Pancreas (tissue), 10 donors: ENCODE data around the gene CMIP. TPM values are rescaled to one million over a fixed set of nuclear protein-coding genes. Genes with fewer than 3 reads are reported as not detected.

ENCODE experiments used
- ATAC-seq, 4 donors: fragments of 200-7000 bp; cut with Tn5 transposase; one replicate each; pipeline versions ENCODE4 v1.8.0 to v1.9.1; 2020; ENCODE audit warnings: mild to moderate bottlenecking in 4 of 4, moderate library complexity in 4 of 4
- DNase-seq, 6 donors: peaks; one replicate each; pipeline ENCODE4 v3.0.0-alpha.2; 2020
- FAIRE-seq: peaks from 2 replicates; lab custom pipeline; 2012; peaks lifted over from hg19 to GRCh38; lab: Jason Lieb, UNC
- H3K27ac ChIP-seq, 4 donors: fragments of 200-600 bp; sonication (generic); 1 replicate in 3 of 4; 2 replicates in 1 of 4; pipeline versions ENCODE4 v1.5.0 to v1.8.0; 2020
- H3K27me3 ChIP-seq, 4 donors: fragments of 200-600 bp; one replicate each; pipeline ENCODE4 v1.8.0; 2021
- H3K36me3 ChIP-seq, 3 donors: fragments of 200-600 bp; sonication (generic) in 1 of 3; one replicate each; pipeline versions ENCODE4 v1.5.0 to v1.8.0; 2020 to 2021
- H3K4me1 ChIP-seq, 3 donors: fragments of 200-600 bp; one replicate each; pipeline ENCODE4 v1.8.0; 2021
- H3K4me3 ChIP-seq, 4 donors: fragments of 200-600 bp; sonication (generic) in 2 of 4; one replicate each; pipeline versions ENCODE4 v1.5.0 to v1.8.0; 2020 to 2021
- H3K9me3 ChIP-seq, 4 donors: fragments of 200-600 bp; one replicate each; pipeline ENCODE4 v1.8.0; 2021
- WGBS, 2 donors: extraction: QIAGEN DNeasy Blood & Tissue Kit; methylation state at CpG; one replicate each; pipeline ENCODE4 v1.1.7; 2013; 5-methylcytosine and 5-hydroxymethylcytosine counted together
- intact Hi-C, 3 donors: fragments of 100-400 bp; cut with DNase I; formaldehyde crosslinking; loops; one replicate each; pipeline versions ENCODE4 v1.11.1 to v1.14.2; 2022
- polyA plus RNA-seq, 2 donors: library from polyadenylated mRNA; stranded (reverse); fragments of 200-250 nt; gene quantifications; one replicate each; pipeline ENCODE4 v1.2.3, GENCODE V29; 2013
- total RNA-seq, 6 donors: library from RNA; stranded (reverse); fragmentation: NEBNext Ultra II Directional in 4 of 6; extraction: Animal tissue kit (Norgen Biotek cat#: 25700) in 4 of 6; gene quantifications; one replicate each; pipeline versions ENCODE4 v1.2.1 to v1.2.4, GENCODE V29; 2021 to 2023
- TF ChIP-seq, protein P1 (sequence below), 4 donors: fragments of 200-600 bp; sonication (generic) in 3 of 4; IDR thresholded peaks; one replicate each; pipeline versions ENCODE4 v1.5.0 to v1.8.0; 2021; ENCODE audit warnings: antibody characterized with exemption in 4 of 4
- donor health status: healthy with polysubstance abuse.
- donor health status: DM: no; HTN: no; CAD: no; lungs with moderate emphysema.
- donor health status: DM: no; HTN: no; CAD: no.
- donor health status: control.
- donor health status: control.
- donor health status: Bipolar disorder and iron deficiency.
- donor health status: DM: yes; HTN: yes; CAD: no.
- donor health status: DM: no; HTN: no; CAD: no.
- donor health status: DM: no; HTN: no; CAD: no.
- donor health status: DM: yes; HTN: yes; CAD: no.

CMIP gene
- total and polyA plus RNA-seq, 8 donors = 9.7 to 37.0 (median 21.5) TPM

DNA sequence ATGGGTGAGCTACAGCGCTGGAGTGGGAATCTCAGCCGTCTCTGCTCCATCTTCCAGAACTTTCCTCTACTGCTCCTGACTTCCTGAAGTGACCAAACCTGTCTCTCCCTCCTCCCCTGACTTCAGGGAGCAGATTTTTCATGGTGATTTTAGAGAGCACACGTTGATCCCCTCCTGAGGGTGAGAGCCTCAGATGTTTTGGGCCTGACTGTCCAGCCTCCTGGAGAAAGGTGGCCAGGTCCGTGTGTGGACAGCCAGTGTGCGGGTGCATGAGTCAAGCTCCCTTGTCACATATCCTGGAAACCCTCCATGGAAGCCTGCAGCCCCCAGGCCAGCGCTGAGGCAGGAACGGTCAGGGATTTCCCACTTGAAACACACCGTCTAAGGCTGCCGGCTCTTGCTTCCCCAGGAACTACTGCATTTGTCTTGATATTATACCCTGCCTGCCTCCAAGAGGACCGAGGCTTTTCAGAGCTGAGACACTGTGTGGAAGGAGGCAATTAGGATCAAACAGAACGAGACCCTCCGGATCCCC lies 143.1 kb downstream of the CMIP start:
- TF ChIP-seq, protein P1, sequence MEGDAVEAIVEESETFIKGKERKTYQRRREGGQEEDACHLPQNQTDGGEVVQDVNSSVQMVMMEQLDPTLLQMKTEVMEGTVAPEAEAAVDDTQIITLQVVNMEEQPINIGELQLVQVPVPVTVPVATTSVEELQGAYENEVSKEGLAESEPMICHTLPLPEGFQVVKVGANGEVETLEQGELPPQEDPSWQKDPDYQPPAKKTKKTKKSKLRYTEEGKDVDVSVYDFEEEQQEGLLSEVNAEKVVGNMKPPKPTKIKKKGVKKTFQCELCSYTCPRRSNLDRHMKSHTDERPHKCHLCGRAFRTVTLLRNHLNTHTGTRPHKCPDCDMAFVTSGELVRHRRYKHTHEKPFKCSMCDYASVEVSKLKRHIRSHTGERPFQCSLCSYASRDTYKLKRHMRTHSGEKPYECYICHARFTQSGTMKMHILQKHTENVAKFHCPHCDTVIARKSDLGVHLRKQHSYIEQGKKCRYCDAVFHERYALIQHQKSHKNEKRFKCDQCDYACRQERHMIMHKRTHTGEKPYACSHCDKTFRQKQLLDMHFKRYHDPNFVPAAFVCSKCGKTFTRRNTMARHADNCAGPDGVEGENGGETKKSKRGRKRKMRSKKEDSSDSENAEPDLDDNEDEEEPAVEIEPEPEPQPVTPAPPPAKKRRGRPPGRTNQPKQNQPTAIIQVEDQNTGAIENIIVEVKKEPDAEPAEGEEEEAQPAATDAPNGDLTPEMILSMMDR (IDR thresholded peaks at IDR 0.05) = no peak
- Histone ChIP-seq H3K4me3 (no peak overlapping the region), H3K27ac (no peak overlapping the region), H3K4me1 (peaks cover 0 to 10% (median 8%) of the 10 kb centered on the region in 3 donors), H3K36me3 (no peaks in the 10 kb centered on the region), H3K27me3 (no peaks in the 10 kb centered on the region), H3K9me3 (no peaks in the 10 kb centered on the region)
- FAIRE-seq = no peak
- no peak for DNase-seq
- intact Hi-C loops = no loop called here
- WGBS, 2 donors = 91 to 92% methylated on average over 12 of the region's 12 CpGs
- ATAC-seq = no peak

DNA sequence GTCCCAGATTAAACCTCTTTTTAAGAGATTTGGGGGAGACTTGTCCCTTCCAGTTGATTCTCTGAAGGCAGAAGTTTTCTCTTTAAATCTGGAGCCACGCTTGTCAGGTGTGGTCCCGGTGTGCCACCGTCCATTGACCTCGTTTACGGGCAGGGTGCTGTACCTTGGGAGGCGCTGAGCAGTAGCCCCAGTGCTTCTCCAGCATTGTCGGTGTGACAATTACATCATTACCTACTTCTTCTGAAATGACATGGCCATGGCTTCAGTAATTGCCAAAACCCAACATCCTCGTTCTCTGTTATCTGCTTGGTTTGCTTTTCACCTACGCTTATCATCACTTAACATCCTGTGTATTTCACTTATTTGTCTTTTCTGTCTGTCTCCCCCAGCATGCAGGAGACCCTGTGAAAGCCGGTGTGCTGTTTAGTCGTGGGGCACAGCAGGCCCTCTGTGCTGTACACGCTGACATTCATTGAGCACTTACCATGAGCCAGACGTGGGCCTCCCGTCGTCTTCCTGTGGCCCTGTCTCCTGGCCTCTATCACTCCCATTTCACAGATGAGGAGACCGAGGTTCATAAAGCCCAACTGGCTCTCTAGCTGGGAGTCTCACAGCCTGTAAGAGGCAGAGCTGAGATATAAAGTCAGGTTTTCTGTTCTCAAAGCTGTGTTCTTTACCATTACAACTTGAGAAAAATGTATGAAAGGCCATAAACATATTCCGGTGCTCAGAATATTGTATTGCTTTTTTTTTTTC lies 143.9 kb downstream of the CMIP start:
- no peak for FAIRE-seq
- no peak for ATAC-seq
- WGBS, 2 donors = 87 to 89% methylated on average over 17 of the region's 17 CpGs
- H3K4me1 ChIP-seq = peaks cover 0 to 2% (median 0%) of the 10 kb centered on the region in 3 donors
- no peaks in the 10 kb centered on the region for H3K27me3 ChIP-seq
- TF ChIP-seq, protein P1 (IDR thresholded peaks at IDR 0.05) = no peak
- no peak for DNase-seq
- no peak overlapping the region for H3K4me3 ChIP-seq
- H3K36me3 ChIP-seq = no peaks in the 10 kb centered on the region
- H3K27ac ChIP-seq = no peak overlapping the region
- intact Hi-C loops = no loop called here
- H3K9me3 ChIP-seq = no peaks in the 10 kb centered on the region

DNA sequence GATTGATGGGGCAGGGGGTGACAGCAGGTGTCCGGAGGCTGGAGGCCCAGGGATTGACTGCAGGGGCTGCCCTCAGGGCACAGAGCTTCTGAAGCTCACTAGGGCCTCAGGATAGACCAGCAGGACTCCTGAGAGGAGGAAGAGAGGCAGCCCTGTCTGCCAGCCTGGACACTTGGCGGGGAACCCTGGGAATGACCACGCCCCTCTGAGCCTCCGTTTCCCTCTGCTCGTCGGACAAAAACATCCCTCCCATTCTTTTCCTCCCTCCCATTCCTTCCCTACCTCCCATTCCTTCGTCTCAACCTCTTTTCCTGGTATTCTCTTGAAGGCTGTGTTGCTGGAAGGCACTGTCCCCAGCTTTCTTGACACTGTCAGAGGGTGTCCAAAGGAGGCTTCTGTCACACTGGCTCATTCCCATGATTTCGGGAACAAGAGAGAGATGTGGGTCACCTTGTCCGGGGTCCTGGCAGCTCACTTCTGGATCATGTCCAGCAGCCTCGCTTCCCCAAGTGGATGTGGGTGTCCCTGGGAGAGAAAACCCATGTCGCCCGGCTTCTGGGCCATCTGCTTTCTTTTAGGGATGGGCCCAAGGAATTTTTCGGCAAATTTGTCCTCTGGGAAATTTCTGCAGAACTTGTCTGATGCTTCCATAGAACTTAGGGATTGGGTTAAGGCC lies 145.5 kb downstream of the CMIP start:
- DNase-seq = no peak

DNA sequence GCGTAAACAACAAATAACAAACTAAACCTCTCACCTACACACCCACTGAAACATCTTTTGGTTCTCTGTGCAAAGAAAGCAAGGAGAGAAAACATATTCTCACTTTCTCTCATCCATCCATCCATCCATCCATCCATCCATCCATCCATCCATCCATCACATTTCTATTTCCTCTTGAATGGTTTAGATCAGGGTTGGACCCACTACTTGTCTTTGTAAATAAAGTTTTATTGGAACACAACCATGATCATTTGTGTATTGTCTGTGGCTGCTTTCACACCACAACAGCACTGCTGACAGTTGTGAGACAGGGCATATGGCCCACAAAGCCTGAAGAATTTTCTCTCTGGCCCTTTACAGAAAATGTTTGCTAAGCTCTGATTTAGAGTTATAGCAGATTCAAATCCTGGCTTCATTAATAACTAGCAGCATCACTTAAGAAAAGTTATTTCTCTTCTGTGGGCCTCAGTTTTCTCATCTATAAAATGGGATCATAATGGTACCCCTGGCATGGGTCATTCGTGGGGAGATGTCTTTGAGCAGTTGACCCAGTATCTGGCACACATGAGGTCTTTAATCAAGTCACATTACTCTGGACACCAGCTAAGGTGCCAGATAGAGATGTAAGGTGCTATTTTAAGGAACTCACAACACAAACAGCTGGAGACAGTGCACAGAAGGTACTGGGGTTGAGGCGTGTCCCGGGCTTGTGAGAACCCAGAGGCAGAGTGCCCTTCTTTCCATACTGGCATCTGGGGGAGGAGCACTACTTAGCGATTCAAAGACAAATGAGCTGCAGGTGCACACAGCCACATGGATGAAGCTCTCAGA lies 146.3 kb downstream of the CMIP start:
- intact Hi-C loops = no loop called here
- FAIRE-seq = no peak
- H3K27me3 ChIP-seq = no peaks in the 10 kb centered on the region
- H3K4me3 ChIP-seq = no peak overlapping the region
- no peaks in the 10 kb centered on the region for H3K9me3 ChIP-seq
- no peak for DNase-seq
- H3K4me1 ChIP-seq = no peaks in the 10 kb centered on the region
- peak in 1 of 4 donors; percentile 11 for ATAC-seq
- no peaks in the 10 kb centered on the region for H3K36me3 ChIP-seq
- H3K27ac ChIP-seq = no peak overlapping the region
- TF ChIP-seq, protein P1 (IDR thresholded peaks at IDR 0.05) = no peak
- WGBS, 2 donors = 80 to 87% methylated on average over 5 of the region's 5 CpGs

More for the DNA sequence above, 145.5 kb downstream of the CMIP start:
- Histone ChIP-seq H3K4me3 (no peak overlapping the region), H3K27ac (no peak overlapping the region), H3K27me3 (no peaks in the 10 kb centered on the region), H3K4me1 (no peaks in the 10 kb centered on the region), H3K9me3 (no peaks in the 10 kb centered on the region), H3K36me3 (no peaks in the 10 kb centered on the region)
- 88 to 93% methylated on average over 13 of the region's 13 CpGs for WGBS, 2 donors
- ATAC-seq (no peak), FAIRE-seq (no peak)
- TF ChIP-seq, protein P1 (IDR thresholded peaks at IDR 0.05) = no peak
- intact Hi-C loops = no loop called here
